ENCODE measurements around the gene SPOCK2.
"Not testable (repeated sequence)": the region's sequence is repeated elsewhere in the genome, so short reads cannot be mapped to it uniquely, and the experiment has no call there.

SPOCK2 gene, protein sequence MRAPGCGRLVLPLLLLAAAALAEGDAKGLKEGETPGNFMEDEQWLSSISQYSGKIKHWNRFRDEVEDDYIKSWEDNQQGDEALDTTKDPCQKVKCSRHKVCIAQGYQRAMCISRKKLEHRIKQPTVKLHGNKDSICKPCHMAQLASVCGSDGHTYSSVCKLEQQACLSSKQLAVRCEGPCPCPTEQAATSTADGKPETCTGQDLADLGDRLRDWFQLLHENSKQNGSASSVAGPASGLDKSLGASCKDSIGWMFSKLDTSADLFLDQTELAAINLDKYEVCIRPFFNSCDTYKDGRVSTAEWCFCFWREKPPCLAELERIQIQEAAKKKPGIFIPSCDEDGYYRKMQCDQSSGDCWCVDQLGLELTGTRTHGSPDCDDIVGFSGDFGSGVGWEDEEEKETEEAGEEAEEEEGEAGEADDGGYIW

DNA sequence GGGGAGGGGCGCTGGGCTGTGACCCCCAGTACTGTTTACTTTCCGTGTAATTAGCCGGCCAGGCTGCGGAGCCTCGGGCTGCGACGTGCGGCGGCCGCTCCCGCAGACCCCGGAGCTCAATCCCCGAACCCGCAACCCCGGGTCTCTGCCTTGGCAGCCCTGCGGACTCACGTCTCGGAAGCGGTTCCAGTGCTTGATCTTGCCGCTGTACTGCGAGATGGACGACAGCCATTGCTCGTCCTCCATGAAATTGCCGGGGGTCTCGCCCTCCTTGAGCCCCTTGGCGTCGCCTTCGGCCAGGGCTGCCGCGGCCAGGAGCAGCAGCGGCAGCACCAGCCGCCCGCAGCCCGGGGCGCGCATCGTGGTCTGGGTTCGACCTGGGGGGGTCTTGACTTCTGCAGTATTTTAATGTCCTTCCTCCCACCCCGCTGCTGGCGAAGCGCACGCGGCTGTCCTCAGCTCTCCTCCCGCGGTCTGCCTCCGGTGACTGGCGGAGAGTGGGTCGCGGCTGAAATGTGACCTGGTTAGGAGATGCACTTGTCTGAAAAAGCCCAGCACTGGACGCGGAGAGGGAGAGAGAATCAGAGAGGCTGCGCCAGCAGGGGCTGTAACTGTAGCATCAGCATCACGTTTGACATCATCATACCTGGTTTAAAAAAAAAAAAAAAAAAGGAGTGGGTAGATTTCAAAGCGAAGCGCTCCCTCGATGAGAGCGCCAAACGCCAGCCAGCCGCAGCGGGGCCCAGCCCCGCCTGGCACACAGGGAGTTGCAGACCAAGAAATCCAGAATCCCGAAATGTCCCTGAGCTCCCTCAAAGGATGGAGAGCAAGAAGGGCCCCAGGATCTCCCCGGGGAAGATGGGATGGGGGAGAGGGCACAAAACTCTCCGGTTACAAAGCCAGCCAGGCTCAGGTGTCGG is at the start of gene SPOCK2:
TSS of gene SPOCK2 (minus strand) at position 583 of the 920 bp plus-strand sequence. CDS start at position 360, 223 bp downstream.
- DNase-seq (ENCODE audit: low spot score in 2 of 2) (peak; percentile 32 to 77), ATAC-seq (peak; percentile 74)
- Mint-ChIP-seq H3K36me3 (peaks cover 36% of the 10 kb centered on the region), H3K4me1 (peaks cover 59% of the 10 kb centered on the region), H3K27ac (peak within 1 kb of the TSS; percentile 98), H3K9me3 (no peaks in the 10 kb centered on the region), H3K4me3 (peak within 1 kb of the TSS; percentile 97)

DNA sequence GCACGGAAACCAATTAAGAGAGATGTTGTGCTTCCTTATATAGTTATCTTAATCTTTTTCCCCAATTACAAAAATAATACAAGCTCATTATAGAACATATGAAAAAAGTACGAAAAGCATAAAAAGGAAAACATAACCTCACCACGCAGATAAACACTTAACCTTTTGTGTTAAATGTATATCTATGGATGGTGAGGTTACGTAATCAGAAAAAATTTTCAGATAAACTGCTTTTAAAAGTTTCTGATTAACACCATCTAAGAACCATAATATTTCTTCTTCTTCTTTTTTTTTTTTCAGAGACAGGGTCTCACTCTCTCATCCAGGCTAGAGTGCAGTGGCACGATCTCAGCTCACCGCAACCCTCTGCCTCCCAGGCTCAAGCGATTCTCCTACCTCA is 49.2 kb upstream of the SPOCK2 start:
- H3K9me3 Mint-ChIP-seq: no peaks in the 10 kb centered on the region
- peaks cover 30% of the 10 kb centered on the region for H3K4me1 Mint-ChIP-seq
- ATAC-seq (no peak), DNase-seq (ENCODE audit: low spot score in 2 of 2) (no peak)
- no peak overlapping the region for H3K4me3 Mint-ChIP-seq
- H3K27ac Mint-ChIP-seq: no peak overlapping the region
- H3K36me3 Mint-ChIP-seq: peaks cover 3% of the 10 kb centered on the region

DNA sequence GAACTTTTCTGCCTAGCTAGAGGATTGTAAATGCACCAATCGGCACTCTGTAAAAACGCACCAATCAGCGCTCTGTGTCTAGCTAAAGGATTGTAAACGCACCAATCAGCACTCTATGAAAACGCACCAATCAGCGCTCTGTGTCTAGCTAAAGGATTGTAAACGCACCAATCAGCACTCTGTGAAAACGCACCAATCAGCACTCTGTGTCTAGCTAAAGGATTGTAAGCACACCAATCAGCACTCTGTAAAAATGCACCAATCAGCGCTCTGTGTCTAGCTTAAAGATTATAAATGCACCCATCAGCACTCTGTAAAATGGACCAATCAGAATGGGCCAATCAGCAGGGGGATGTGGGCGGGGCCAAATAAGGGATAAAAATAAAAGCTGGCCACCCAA is 47.9 kb upstream of the SPOCK2 start:
- peaks cover 30% of the 10 kb centered on the region for H3K4me1 Mint-ChIP-seq
- peaks cover 17% of the 10 kb centered on the region for H3K36me3 Mint-ChIP-seq
- not testable (repeated sequence) for DNase-seq (ENCODE audit: low spot score in 2 of 2); H3K9me3 Mint-ChIP-seq; H3K27ac Mint-ChIP-seq; H3K4me3 Mint-ChIP-seq; ATAC-seq

DNA sequence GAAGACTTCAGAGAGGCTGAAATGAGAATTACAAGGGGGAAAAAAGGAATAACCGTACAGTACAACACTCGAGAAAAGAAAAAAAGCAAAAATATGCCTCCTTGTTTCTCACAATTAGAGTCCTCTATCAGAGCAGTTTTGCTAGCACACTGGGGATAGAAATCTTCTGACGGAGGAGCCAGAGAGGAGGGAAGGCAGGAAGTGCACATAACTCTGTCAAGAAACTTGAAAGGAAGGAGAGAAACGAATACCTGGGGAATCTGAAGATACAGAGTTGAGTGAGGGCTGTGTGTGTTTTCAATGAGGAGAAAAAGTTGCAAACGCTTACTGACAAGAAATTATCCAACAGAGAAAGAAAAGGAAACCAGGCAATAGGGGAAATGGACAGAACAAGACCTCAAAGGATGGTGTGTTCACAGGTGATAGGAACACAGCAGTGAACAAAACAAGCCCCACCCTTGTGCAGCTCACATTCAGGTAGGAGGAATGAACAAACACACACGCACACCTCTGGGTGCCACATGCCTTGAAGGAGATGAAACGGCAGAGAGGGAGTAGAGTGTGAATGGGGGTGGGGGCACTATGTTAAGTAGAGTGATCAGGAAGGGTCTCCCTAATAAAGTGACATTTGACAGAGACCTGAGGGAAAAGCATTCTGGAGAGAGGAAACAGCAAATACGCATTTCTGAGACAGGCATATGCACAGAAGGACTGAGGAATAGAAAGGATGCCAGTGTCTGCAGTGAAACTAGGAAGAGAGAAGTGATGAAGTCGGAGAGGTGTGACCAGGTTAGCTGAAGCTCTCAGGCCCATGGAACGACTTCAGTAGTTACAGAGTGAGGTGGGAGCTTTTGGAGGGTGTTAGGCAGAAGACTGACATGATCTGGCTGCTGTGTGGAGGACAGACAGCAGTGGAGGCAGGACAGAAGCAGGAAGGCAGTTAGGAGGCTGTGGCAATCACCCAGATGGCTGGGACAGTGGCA is 46.7 kb upstream of the SPOCK2 start:
- no peak for ATAC-seq
- peak overlapping the region; percentile 41 for H3K27ac Mint-ChIP-seq
- H3K4me1 Mint-ChIP-seq: peaks cover 28% of the 10 kb centered on the region
- DNase-seq (ENCODE audit: low spot score in 2 of 2): no peak
- H3K36me3 Mint-ChIP-seq: peaks cover 22% of the 10 kb centered on the region
- H3K4me3 Mint-ChIP-seq: no peak overlapping the region
- H3K9me3 Mint-ChIP-seq: no peaks in the 10 kb centered on the region

DNA sequence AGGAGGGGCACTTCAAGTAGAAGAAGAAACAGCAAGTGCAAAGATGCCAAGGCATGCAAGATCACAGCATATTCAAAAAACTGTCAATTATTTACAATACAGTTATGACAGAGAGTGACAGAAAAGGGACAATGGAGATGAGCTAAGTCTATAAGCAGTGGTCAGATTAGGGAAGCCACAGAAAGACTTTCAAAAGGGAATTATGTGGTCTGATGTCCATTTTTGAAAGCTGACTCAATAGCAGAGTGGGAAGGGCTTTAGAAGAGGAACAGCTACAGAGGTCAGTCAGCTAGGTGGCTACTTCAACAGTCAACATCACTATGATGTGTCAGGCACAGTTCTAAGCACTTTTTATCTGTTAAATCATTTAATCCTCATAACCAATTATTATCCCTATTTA is 45.2 kb upstream of the SPOCK2 start:
- ATAC-seq (peak; percentile 76), DNase-seq (ENCODE audit: low spot score in 2 of 2) (no peak)
- H3K4me3 Mint-ChIP-seq: no peak overlapping the region

DNA sequence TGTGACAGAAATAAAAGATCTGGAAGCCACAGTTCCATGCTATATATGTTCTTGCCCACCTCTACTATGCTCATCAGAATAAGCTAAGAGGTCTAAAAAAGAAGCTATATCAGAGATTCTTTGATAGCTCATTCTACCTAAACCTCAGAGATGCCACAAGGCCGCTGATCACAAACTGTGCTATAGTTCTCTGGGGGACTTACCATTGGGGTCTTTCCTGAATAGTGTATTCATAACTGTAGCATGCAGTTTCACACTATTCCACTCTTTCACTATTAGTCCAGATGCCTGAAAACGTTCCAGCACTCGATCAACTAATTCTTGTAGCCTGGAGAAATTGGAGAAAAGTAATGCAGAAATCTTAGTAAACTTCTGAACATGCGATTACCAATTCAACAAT is 44.5 kb upstream of the SPOCK2 start:
- Mint-ChIP-seq H3K36me3 (peaks cover 26% of the 10 kb centered on the region), H3K9me3 (no peaks in the 10 kb centered on the region), H3K4me3 (no peak overlapping the region), H3K4me1 (peaks cover 29% of the 10 kb centered on the region), H3K27ac (no peak overlapping the region)
- ATAC-seq (no peak), DNase-seq (ENCODE audit: low spot score in 2 of 2) (no peak)

More for the DNA sequence above, 45.2 kb upstream of the SPOCK2 start:
- Mint-ChIP-seq H3K4me1 (peaks cover 29% of the 10 kb centered on the region), H3K36me3 (peaks cover 22% of the 10 kb centered on the region), H3K27ac (no peak overlapping the region), H3K9me3 (no peaks in the 10 kb centered on the region)

DNA sequence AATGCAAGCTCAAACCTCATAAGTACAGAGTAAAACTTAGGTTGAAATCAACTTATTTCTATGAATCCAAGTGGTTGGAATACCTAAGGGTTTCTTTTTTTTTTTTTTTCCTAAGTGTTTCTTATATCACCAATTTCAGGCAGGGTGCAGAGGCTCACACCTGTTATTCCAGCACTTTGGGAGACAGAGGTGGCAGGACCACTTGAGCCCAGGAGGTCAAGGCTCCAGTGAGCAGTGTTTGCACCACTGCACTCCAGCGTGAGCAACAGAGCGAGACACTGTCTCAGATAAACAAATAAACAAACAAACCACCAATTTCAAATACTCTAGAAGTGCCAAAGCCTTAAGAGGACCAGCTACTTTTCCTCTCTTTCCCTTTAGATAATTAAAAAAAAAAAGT is 39.2 kb upstream of the SPOCK2 start:
- ATAC-seq: no peak
- H3K9me3 Mint-ChIP-seq: no peaks in the 10 kb centered on the region
- H3K4me1 Mint-ChIP-seq: peaks cover 12% of the 10 kb centered on the region
- no peak overlapping the region for H3K27ac Mint-ChIP-seq
- H3K4me3 Mint-ChIP-seq: no peak overlapping the region
- DNase-seq (ENCODE audit: low spot score in 2 of 2): no peak
- H3K36me3 Mint-ChIP-seq: peaks cover 45% of the 10 kb centered on the region

DNA sequence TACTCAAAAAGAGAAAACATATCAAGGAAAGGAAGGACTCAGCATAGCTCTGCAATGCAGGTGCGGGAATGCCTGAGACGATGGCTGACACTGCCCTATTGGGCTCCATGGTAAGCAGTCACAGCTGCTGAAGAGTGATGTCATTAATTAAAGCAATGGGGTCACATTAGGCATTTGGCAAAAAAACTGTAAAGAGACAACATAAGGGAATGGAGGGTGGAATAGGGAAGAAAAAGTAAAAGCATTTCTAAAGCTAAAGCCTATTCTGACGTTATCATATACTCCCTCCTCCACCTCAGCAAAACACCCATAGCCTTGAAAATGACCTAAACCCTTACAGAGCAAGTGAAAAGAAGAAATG is 38.5 kb upstream of the SPOCK2 start:
- ATAC-seq (no peak), DNase-seq (ENCODE audit: low spot score in 2 of 2) (no peak)
- no peaks in the 10 kb centered on the region for H3K9me3 Mint-ChIP-seq
- H3K36me3 Mint-ChIP-seq: peaks cover 38% of the 10 kb centered on the region
- H3K4me3 Mint-ChIP-seq: no peak overlapping the region
- H3K4me1 Mint-ChIP-seq: peaks cover 12% of the 10 kb centered on the region
- no peak overlapping the region for H3K27ac Mint-ChIP-seq

DNA sequence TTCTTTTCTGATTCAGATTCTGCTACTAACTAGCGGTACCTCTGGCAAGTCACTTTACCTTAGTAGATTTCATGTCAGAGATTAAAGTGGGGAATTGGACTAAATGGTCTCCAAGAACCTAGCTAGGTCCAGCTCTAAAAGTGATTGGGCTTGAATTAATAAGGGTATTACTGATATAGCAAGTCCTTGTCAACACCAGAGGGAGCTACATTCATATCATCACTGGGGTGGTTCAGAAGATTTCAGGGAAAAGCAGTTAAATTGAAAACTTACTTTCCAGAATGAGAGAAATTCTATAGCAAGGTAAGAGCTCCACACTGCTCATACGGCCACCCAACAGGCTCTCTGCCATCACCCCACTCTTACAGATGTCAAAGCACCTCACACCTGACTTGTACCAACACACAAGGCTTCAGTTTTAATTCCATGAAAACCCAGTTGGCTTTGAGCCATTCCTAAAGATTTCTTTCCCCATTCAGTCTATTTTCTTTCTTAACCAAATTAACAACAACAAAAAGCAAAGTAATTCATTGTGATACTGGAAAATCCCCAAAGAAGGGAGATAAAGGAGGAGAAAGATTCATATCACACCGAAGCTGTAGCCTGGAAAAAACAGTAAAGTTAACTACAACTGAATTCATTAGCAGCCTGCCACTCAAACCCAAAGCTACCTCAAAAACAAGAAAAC is 38.0 kb upstream of the SPOCK2 start:
- DNase-seq (ENCODE audit: low spot score in 2 of 2) (no peak), ATAC-seq (no peak)
- Mint-ChIP-seq H3K27ac (no peak overlapping the region), H3K4me1 (peaks cover 12% of the 10 kb centered on the region), H3K9me3 (no peaks in the 10 kb centered on the region), H3K4me3 (no peak overlapping the region), H3K36me3 (peaks cover 35% of the 10 kb centered on the region)

DNA sequence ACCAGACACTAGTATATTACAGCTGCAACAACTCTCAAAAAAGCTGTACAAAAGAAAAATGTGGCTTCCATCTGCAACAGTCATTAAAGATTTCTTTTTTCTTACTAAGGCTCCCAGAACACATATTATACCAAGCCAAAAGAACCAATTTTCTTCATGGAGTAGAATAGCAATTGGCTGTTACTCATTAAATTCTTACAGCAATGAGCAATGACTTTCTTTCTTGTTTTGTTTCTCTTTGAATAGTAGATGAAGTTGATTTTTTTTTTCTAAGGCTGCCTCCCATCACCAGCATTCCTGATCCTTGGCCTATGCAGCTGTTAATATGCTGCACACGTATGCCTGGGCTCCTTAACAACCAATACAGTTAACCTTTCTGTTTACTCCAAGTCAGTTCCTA is 36.6 kb upstream of the SPOCK2 start:
- H3K4me1 Mint-ChIP-seq: peaks cover 10% of the 10 kb centered on the region
- DNase-seq (ENCODE audit: low spot score in 2 of 2): no peak
- H3K9me3 Mint-ChIP-seq: no peaks in the 10 kb centered on the region
- ATAC-seq: no peak
- peaks cover 31% of the 10 kb centered on the region for H3K36me3 Mint-ChIP-seq
- H3K4me3 Mint-ChIP-seq: no peak overlapping the region
- H3K27ac Mint-ChIP-seq: no peak overlapping the region

DNA sequence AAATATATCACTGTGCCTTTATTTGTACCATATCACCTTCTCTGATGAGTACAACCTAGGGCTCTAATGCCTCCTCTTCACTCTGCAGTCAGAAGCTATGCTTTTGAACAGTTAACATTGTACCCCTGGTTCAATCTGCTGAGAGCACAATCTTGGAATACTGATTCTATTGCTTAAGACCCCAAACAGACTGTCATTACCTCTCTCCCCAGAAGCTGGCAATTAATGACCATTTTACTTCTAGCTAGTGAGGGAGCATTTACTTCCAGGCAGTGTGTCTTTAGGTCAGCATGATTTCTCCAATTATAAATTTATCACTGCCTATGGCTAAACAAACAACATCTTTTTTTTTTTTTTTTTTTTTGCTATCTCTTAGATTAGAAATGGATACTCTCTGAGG is 36.0 kb upstream of the SPOCK2 start:
- Mint-ChIP-seq H3K4me3 (no peak overlapping the region), H3K9me3 (no peaks in the 10 kb centered on the region), H3K27ac (no peak overlapping the region), H3K4me1 (peaks cover 7% of the 10 kb centered on the region), H3K36me3 (peaks cover 31% of the 10 kb centered on the region)
- ATAC-seq: no peak
- DNase-seq (ENCODE audit: low spot score in 2 of 2): no peak

DNA sequence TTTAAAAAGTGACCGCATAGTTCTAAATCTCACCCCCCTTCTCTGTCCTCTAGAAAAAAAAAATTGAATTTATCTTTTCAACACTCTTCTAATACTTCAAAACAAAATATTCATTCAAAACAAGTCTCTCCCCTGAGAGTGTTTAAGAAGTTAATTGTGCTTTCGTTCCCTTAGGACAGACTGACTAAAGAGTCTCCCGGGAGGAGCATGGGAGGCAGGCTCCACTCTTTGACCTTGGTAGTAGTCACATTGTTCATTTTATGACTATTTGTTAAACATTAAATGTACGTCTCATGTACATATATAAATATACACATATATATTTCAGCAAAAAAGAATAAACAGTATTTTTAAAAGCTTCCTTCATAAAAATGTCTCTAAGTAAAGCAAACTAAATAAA is 35.3 kb upstream of the SPOCK2 start:
- Mint-ChIP-seq H3K4me3 (no peak overlapping the region), H3K36me3 (peaks cover 31% of the 10 kb centered on the region), H3K9me3 (no peaks in the 10 kb centered on the region), H3K4me1 (peaks cover 7% of the 10 kb centered on the region), H3K27ac (no peak overlapping the region)
- ATAC-seq (no peak), DNase-seq (ENCODE audit: low spot score in 2 of 2) (no peak)

DNA sequence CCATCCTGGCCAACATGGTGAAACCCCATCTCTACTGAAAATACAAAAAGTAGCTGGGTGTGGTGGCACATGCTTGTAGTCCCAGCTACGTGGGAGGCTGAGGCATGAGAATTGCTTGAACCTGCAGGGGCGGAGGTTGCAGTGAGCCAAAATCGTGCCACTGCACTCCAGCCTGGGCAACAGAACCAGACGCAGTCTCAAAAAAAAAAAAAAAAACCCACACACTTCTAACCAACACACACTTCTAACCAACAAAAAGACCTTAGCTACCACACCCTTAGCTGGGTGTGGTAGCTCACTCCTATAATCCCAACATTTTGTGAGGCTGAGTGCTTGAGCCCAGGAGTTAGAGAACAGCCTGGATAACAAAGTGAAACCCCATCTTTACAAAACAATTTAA is 33.9 kb upstream of the SPOCK2 start:
- peaks cover 7% of the 10 kb centered on the region for H3K4me1 Mint-ChIP-seq
- ATAC-seq (no peak), DNase-seq (ENCODE audit: low spot score in 2 of 2) (no peak)
- no peak overlapping the region for H3K27ac Mint-ChIP-seq
- no peaks in the 10 kb centered on the region for H3K9me3 Mint-ChIP-seq
- H3K4me3 Mint-ChIP-seq: no peak overlapping the region
- H3K36me3 Mint-ChIP-seq: peaks cover 32% of the 10 kb centered on the region

DNA sequence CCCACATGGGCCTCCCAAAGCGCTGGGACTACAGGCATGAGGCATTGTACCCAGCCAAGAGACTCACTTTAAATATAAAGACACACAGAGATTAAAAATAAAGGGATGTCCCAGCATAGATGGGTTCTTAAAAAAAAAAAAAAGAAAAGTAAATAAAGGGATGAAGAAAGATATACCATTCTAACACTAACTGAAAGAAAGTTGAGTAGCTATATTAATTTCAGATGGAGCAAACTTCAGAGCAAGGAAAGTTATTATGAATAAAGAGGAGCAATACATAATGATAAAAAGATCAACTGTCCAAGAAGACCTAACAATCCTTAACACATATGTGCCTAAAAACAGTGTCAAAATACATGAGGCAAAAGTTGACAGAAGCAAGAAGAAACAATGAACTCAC is 33.0 kb upstream of the SPOCK2 start:
- Mint-ChIP-seq H3K4me3 (no peak overlapping the region), H3K9me3 (peaks cover 3% of the 10 kb centered on the region), H3K4me1 (peaks cover 3% of the 10 kb centered on the region), H3K36me3 (peaks cover 24% of the 10 kb centered on the region), H3K27ac (no peak overlapping the region)
- DNase-seq (ENCODE audit: low spot score in 2 of 2) (no peak), ATAC-seq (no peak)
